SK-N-DZ (cell line): ENCODE data around the gene SMIM13.

Source experiments
- small RNA-seq, 2 experiments: library from RNA; depleted of rRNA; stranded (forward); fragments of <200 nt; gene quantifications; one replicate each; pipeline ENCODE3, GENCODE V24; 2014

Gene SMIM13

Small RNAs within 50 kb of the gene (small RNA-seq; reads per million reads assigned to genes)
- gene AL136139.1, result 0 reads per million in 2 experiments
